Stimulated activated CD4-positive, alpha-beta T cell treated with anti-CD3 and anti-CD28 coated beads, TNF-alpha, amount 100 ng/mL, for 48 hours (primary cell): ENCODE measurements around the gene LYL1.

Experiments used
- DNase-seq, 3 donors: peaks; one replicate each; pipeline ENCODE4 v3.0.0-alpha.2; 2020; ENCODE audit warnings: low read depth in 3 of 3

Gene LYL1

DNA sequence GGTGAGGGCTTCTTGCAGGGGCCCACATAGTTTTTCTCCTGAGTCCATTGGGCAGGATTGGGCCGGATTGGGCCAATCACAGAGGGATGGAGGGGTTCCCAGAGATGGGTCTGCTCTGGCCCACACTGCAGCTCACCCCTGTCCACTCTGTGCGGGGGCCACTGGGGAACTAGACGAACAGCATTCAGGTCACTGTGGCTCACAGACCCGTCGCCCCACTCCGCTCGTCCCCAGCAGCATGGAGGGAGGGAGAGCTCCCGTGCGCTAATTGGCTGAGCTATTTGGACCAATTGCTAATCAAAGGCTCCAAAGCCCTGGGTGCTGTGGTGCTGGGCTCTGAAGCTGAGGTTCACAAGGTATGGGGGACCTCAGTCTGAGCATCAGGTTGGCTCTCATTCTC lies 26.7 kb upstream of the LYL1 start:
- no peak for DNase-seq

DNA sequence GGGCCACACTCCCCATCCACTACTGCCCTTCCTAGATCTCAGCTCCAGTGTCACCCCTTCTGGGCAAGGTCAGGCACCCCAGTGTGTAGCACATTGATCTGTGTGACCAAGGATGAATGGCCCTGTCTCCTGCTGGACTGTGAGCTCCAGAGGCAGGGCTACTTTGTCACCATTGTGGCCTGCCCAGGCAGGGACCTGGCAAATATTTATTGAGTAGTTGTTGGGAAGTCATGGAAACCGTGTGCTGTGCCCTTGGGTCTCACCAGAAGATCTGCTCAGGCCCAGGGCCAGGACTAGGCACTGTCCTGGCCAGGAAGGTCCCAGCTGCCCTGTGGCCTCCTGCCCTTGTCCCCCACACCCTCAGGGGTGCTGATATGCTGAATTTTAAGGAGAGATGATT lies 25.9 kb upstream of the LYL1 start:
- no peak for DNase-seq

DNA sequence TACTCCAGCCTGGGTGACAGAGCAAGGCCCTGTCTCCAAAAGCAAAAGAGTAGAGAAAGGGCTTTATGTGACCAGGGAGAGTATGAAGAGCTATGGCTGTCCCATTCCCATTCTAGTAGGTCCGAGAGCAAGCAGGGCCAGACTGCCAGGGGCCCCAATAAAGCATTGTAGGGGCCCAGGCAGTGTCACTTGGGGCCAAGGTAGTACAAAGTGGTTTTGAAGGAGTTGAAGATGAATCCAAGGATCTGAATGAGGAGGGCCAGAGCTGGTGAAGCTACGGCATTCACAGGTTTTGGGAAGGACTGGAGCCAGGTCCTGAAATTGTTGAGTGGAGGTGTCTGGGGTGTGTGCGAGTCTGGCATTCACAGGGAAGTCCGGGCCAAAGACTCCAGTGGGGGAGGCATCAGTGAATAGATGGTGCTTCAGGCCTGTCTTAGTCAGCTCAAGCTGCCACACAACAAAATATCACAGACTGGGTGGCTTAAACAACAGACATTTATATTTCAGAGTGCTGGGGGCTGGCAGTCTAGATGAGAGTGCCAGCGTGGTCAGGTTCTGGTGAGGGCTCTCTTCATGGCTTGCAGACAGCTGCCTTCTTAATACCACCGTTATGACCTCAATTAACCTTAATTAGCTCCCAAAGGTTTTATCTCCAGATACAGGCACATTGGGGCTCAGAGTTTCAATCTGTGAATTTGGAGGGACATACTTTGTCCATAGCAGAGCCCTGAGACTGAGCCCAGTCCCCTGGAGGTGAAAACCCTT lies 25.3 kb upstream of the LYL1 start:
- no peak for DNase-seq

DNA sequence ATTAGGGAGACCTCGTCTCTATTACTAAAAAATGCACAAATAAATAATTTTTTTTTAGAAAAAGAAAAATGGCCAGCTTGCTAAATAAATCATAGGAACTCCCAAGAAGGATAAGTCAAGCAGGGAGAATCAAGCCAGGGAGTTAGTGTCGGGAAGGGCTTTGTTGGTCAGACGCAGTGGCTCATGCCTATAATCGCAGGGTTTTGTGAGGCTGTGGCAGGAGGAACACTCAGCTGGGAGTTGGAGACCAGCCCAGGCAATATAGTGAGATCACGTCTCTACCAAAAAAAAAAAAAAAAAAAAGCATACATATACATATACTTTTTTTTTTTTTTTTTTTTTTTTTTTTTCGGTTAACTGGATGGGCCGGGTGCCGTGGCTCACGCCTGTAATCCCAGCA lies 24.4 kb upstream of the LYL1 start:
- DNase-seq: no peak

DNA sequence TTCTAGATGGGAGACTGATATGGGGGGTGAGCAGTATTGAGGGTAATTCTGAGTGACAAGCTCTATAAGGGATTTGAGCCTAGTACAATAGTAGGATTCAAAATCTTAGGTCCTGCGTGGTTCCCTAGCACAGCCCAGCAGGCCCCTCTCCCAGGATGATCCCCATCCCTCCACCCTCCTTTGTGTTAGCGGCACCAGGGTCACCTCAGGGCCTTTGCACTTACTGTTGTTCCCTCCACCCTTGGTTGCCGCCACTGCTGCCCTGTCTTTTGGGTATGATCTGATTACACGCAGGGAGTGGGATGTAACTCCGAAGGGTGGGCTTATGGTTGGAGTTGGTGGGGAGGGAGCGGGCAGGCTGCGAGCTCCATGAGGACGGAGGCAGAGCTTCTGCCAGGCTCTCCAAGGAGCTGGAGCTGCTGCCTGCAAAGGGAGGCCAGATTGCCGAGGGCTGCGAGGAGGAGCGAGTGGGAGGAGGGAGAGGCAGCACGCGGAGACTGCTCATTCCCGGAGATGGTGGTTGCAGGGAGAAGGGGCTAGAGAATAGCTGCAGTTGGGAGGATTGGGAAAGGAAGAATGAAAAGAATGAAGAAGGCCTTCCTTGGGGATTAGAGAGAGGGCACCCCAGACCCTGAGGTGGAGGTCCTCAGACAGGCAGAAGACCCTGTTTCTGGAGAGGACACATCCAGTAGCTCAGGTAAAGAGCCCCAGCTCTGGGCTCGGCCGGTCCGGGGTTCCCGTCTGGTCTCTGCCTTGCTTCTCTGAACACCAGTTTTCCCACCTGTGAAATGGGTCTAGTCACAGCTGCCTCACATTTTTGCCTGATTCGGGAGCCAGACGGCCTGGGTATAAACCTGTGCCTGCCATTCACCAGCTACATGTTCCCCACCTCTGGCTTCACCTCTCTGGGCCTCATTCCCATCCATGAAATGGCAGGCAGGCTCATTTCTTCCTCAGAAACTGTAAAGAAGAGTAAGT lies 20.6 kb upstream of the LYL1 start:
- DNase-seq: no peak

GRCh38 chr19:13122275-13122878 lies 19.7 kb upstream of the LYL1 start:
- DNase-seq: no peak

GRCh38 chr19:13121551-13122274 lies 19.1 kb upstream of the LYL1 start:
- no peak for DNase-seq

DNA sequence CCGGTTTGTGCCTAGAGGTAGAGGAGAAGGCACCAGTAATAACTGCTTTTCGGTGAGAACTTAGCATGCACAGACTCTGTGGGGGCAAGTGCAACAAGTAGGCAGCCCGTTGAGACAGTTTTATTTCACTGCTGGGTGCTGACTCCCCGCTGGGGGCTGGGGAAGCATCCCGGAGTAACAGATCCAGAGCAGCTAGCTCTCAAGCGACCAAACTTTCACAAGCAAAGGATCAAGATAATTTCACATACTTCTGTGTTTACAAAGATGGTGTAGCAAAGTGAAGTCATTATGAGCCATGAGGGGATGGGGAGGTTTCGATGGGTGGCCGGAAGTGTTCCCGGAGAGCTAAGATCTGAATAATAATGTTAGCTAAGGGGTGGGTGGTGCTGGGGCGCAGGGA lies 18.2 kb upstream of the LYL1 start:
- no peak for DNase-seq

DNA sequence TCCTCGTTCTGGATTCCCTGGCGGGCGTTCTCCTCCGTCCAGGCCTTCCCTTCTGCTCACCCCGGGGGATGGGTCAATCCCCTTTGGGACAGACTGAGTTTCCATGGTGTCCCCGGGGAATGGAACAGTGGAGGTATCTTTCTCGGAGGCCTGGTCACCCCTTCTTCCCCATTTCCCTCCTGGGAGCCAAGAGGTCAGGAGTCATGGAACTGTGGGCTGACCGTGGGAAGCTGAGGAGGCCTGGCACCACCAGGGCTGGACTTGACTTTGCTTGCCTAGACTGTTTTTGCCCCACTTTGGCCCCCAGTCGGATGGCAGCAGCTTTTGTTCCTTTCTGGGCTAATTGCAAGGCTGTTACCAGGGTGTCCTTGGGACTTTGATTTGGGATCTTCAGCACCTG lies 17.4 kb upstream of the LYL1 start:
- DNase-seq: no peak

DNA sequence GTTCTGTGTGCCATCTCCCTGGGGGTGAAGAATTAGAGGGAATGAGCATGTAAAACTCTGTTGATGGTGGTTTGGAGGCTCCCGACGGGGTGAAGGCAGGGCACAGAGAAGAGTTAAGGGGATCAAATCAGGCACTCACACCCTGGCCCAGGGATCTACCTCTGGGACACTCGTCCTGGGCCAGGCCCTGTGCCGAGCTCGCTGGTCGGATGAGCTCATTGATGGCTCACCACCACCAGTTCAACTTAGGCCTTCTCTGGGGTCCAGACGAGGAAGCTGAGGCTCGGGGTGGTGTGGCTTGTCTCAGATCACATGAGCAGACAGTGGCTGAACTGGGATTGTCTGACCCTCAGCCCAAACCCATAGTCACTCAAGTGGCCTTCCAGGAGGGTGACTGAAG lies 17.0 kb upstream of the LYL1 start:
- no peak for DNase-seq

GRCh38 chr19:13118424-13119193 lies 16.0 kb upstream of the LYL1 start:
- DNase-seq: no peak

DNA sequence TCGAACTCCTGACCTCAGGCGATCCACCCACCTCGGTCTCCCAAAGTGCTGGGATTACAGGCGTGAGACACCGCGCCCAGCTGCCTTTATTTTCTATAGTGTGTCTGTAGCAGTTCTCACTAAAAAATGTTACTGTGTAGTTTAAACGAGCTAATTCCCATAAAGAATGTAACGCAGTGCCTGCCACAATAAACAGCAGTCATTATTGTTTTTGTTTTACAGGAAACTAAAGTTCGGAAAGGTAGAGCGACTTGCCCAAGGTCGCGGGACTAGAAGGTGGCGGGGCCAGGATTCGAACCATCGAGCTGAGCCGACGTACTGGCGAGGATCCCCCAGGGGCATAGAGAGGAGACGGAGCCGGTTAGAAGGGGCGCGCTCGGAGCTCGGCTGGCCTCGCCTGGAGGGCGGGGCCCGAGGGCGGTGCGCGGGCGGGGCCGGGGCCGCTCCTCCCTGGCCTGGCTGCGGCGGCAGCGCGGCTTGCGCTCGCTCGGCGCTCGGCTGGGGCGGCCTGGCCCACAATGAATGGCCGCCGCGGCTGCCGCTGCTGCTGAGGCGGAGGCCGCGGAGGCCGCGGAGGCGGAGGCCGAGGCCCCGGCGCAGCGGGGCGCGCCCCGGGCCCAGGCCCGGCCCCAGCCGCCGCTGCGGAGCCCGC lies 15.2 kb upstream of the LYL1 start, which contains the start of gene NACC1:
TSS of gene NACC1 (plus strand) at position 493 of the 652 bp plus-strand sequence. CDS start 16,944 bp downstream, outside the sequence.
- peak; percentile 85 to 87 (median 87) for DNase-seq

DNA sequence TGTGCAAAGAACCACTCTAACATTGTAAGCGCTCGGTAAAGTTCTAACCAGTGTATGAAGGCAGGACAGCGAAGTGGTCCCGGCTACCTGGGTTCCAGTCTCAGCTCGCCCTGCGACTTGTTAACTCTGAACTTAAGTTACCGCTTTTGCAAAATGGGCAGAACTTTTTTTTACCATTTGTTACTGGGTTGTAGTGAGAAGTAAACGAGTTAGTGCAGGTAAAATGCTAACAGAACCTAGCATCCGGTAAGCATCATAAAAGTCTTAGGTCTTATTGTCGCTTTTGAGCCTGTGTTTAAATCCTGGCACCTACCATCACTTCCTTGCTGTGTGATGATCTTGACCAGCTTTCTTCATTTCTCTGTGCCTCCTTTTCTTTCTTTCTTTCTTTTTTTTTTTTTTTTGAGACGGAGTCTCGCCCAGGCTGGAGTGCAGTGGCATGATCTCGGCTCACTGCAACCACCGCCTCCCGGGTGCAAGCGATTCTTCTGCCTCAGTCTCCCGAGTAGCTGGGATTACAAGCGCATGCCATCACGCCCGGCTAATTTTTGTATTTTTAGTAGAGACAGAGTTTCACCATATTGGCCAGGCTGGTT lies 14.6 kb upstream of the LYL1 start:
- no peak for DNase-seq

GRCh38 chr19:13116282-13117175 lies 13.9 kb upstream of the LYL1 start, which contains the start of gene TRMT1:
TSS of gene TRMT1 (minus strand) at chr19:13116740. CDS start at chr19:13116399, 341 bp downstream.
- DNase-seq: peak; percentile 88 to 91 (median 90)

- no peak for DNase-seq
Observed at GRCh38 chr19:13115936-13116281, 13.3 kb upstream of the LYL1 start.

DNA sequence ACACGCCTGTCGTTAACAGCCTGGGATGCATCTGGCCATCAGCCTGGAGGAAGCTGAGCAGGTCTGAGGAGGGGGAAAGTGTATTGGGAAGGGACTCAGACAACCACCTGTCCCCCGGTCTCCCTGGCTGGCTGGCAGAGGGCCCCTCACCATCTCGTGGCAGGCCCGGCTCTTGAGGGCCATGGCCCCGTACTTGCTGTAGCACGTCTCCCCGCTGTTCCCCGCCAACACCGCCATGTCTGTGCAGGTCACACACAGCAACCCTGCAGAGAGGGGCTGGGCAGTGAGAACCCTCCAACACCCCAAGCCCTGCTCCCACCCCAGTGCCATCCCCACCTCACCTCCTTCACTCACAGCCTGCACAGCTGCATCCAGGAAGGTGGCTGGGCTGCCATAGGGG lies 9.9 kb upstream of the LYL1 start:
- DNase-seq: no peak

DNA sequence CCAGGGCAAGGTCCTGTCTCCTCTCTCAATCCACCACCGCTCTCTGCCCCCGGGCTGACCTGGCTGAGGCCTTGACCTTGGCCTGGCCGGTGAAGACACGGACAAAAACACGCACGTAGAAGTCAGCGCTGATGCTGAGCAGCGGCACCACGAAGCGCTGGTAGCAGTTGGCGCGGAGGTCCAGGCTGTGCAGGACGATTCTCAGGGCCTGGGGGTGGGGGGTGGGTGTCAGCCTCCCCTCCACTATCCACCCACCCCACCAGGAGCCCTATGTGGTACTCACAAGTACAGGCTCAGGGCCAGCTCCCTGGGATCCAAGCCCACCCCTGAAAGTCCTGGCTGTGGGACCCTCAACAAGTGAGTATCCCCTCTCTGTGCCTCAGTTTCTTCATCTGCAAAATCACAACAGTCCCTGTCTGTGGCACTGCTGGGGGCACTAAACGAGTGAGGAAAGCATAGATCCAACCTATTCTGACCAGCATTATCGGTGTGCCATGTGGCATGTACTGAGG lies 7.5 kb upstream of the LYL1 start:
- no peak for DNase-seq

- DNase-seq: no peak
Observed at GRCh38 chr19:13109361-13110098, 6.9 kb upstream of the LYL1 start.
